WTC11 (cell line): ENCODE measurements around the gene B3GALT5. TPM values are rescaled to one million over a fixed set of nuclear protein-coding genes. Genes with fewer than 3 reads are reported as not detected.

Source experiments
- ATAC-seq: fragments of 200-7000 bp; cut with Tn5 transposase; 2 replicates; pipeline ENCODE4 v1.10.0; 2021; ENCODE audit warnings: mild to moderate bottlenecking, moderate library complexity
- CTCF ChIA-PET: fragments of 300-600 bp; sonication (Branson Sonifier 250); formaldehyde crosslinking; loops from one replicate; lab custom pipeline; 2021; ENCODE audit warnings: antibody characterized with exemption; lab: Charles Lee
- POLR2A ChIA-PET: fragments of 350-600 bp; sonication (Branson Sonifier 250); formaldehyde crosslinking; loops from one replicate; lab custom pipeline; 2021; ENCODE audit warnings: antibody characterized with exemption; lab: Charles Lee
- DNase-seq: peaks from one replicate; pipeline ENCODE4 v3.0.0; 2021; ENCODE audit warnings: low spot score
- H3K27ac Mint-ChIP-seq: 2 replicates; pipeline ENCODE4 v1.8.0; 2021; ENCODE audit warnings: mixed read lengths
- H3K27me3 Mint-ChIP-seq: 2 replicates; pipeline ENCODE4 v1.8.0; 2021; ENCODE audit warnings: low read depth, mild to moderate bottlenecking, moderate library complexity, mixed read lengths
- H3K36me3 Mint-ChIP-seq: 2 replicates; pipeline ENCODE4 v1.8.0; 2021; ENCODE audit warnings: mixed read lengths
- H3K4me1 Mint-ChIP-seq: 2 replicates; pipeline ENCODE4 v1.8.0; 2022; ENCODE audit warnings: mixed read lengths
- H3K4me3 Mint-ChIP-seq: 2 replicates; pipeline ENCODE4 v1.8.0; 2021; ENCODE audit warnings: mild to moderate bottlenecking, moderate library complexity, mixed read lengths
- H3K9me3 Mint-ChIP-seq: 2 replicates; pipeline ENCODE4 v1.8.0; 2021; ENCODE audit warnings: mixed read lengths
- ATF3 ChIP-seq: sonication (generic); formaldehyde crosslinking; conservative IDR thresholded peaks from 2 replicates; pipeline ENCODE4 v1.8.1; 2022; ENCODE audit warnings: mild to moderate bottlenecking, missing genetic modification reagents
- CBFB ChIP-seq: sonication (generic); formaldehyde crosslinking; IDR thresholded peaks from 2 replicates; pipeline ENCODE4 v1.8.1; 2022; ENCODE audit warnings: mild to moderate bottlenecking, low read depth, missing genetic modification reagents
- FOXJ3 ChIP-seq: sonication (generic); formaldehyde crosslinking; IDR thresholded peaks from 2 replicates; pipeline ENCODE4 v1.9.0; 2021; ENCODE audit warnings: missing genetic modification reagents, mild to moderate bottlenecking, borderline replicate concordance
- GTF2I ChIP-seq: fragments of 250-450 bp; sonication (Bioruptor Pico); conservative IDR thresholded peaks from 2 replicates; pipeline ENCODE4 v1.4.0; 2021; ENCODE audit warnings: mild to moderate bottlenecking
- IRF2 ChIP-seq: sonication (generic); formaldehyde crosslinking; IDR thresholded peaks from 2 replicates; pipeline ENCODE4 v1.8.0; 2022; ENCODE audit warnings: low read depth, missing genetic modification reagents, borderline replicate concordance
- MXD4 ChIP-seq: fragments of 250-450 bp; sonication (Bioruptor Pico); IDR thresholded peaks from 2 replicates; pipeline ENCODE4 v1.8.0; 2021; ENCODE audit warnings: mild to moderate bottlenecking, moderate library complexity, borderline replicate concordance
- MYBL2 ChIP-seq: sonication (generic); formaldehyde crosslinking; IDR thresholded peaks from 2 replicates; pipeline ENCODE4 v1.8.1; 2023; ENCODE audit warnings: mild to moderate bottlenecking, moderate library complexity, missing genetic modification reagents
- NFYB ChIP-seq: sonication (generic); formaldehyde crosslinking; conservative IDR thresholded peaks from 2 replicates; pipeline ENCODE4 v1.8.0; 2022; ENCODE audit warnings: low read depth, missing genetic modification reagents
- PRDM15 ChIP-seq: sonication (generic); formaldehyde crosslinking; IDR thresholded peaks from 2 replicates; pipeline ENCODE4 v1.8.0; 2022; ENCODE audit warnings: missing genetic modification reagents
- RORB ChIP-seq: fragments of 250-450 bp; sonication (Bioruptor Pico); IDR thresholded peaks from 2 replicates; pipeline ENCODE4 v1.9.0; 2021; ENCODE audit warnings: mild to moderate bottlenecking
- ZNF416 ChIP-seq: fragments of 250-450 bp; sonication (Bioruptor Pico); IDR thresholded peaks from 2 replicates; pipeline ENCODE4 v1.9.0; 2021; ENCODE audit warnings: mild to moderate bottlenecking, inconsistent platforms
- ZNF671 ChIP-seq: fragments of 250-450 bp; sonication (Bioruptor Pico); IDR thresholded peaks from 2 replicates; pipeline ENCODE4 v1.8.0; 2021; ENCODE audit warnings: mild to moderate bottlenecking
- total RNA-seq: library from RNA; stranded (reverse); gene quantifications from 3 replicates; pipeline ENCODE4 v1.2.3, GENCODE V29; 2021
- TF ChIP-seq, protein P1 (sequence below): sonication (generic); formaldehyde crosslinking; IDR thresholded peaks from 2 replicates; pipeline ENCODE4 v1.8.1; 2023; ENCODE audit warnings: mild to moderate bottlenecking, moderate library complexity, missing genetic modification reagents
- TF ChIP-seq, protein P2 (sequence below): sonication (generic); formaldehyde crosslinking; IDR thresholded peaks from 2 replicates; pipeline ENCODE4 v1.8.1; 2022; ENCODE audit warnings: mild to moderate bottlenecking, missing genetic modification reagents, moderate library complexity, borderline replicate concordance
- TF ChIP-seq, protein P3 (sequence below): fragments of 250-450 bp; sonication (Bioruptor Pico); IDR thresholded peaks from 2 replicates; pipeline ENCODE4 v1.9.0; 2021; ENCODE audit warnings: mild to moderate bottlenecking, borderline replicate concordance

B3GALT5 gene
- total RNA-seq, 1 experiment from 2014 or later, result 25.8 TPM

DNA sequence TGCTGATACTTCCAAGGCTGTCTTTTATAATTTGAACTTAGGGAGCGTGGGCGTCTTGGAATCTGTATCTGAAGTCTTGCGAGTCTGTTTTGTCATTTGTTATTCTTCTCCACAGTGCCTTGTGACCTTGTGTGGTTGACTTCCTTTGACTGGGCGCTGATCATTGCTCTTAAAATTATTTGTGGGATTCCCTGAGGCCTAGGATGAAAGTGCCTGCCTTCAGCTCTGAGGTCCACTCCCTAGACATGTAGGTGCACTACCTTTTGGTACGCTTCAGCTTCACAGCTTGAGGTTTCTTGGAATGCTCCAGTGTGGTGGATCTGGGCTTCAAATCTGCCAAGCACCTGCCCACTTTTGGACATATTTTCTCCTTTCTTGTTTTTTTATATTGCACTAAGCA is 82.0 kb downstream of the B3GALT5 start:
- CTCF ChIA-PET, result no interaction called here
- peaks cover 6% of the 10 kb centered on the region for H3K36me3 Mint-ChIP-seq

More for the DNA sequence above, 82.0 kb downstream of the B3GALT5 start:
- peaks cover 36% of the 10 kb centered on the region for H3K4me1 Mint-ChIP-seq
- H3K27me3 Mint-ChIP-seq, result no peaks in the 10 kb centered on the region; the same call in 1 of the 2 replicates
- no peak overlapping the region for H3K27ac Mint-ChIP-seq
- H3K9me3 Mint-ChIP-seq, result peaks cover 3% of the 10 kb centered on the region
- TF ChIP-seq, protein P1, sequence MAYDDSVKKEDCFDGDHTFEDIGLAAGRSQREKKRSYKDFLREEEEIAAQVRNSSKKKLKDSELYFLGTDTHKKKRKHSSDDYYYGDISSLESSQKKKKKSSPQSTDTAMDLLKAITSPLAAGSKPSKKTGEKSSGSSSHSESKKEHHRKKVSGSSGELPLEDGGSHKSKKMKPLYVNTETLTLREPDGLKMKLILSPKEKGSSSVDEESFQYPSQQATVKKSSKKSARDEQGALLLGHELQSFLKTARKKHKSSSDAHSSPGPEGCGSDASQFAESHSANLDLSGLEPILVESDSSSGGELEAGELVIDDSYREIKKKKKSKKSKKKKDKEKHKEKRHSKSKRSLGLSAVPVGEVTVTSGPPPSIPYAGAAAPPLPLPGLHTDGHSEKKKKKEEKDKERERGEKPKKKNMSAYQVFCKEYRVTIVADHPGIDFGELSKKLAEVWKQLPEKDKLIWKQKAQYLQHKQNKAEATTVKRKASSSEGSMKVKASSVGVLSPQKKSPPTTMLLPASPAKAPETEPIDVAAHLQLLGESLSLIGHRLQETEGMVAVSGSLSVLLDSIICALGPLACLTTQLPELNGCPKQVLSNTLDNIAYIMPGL (CRISPR knock-in tag), result no peak
- TF ChIP-seq ZNF416 (no peak), MXD4 (no peak), IRF2 (no peak), FOXJ3 (CRISPR knock-in tag) (no peak), NFYB (CRISPR knock-in tag) (no peak), MYBL2 (CRISPR knock-in tag) (no peak), CBFB (CRISPR knock-in tag) (no peak), GTF2I (CRISPR knock-in tag) (no peak), PRDM15 (CRISPR knock-in tag) (no peak), ZNF671 (CRISPR knock-in tag) (no peak), RORB (CRISPR knock-in tag) (no peak), ATF3 (no peak)
- TF ChIP-seq, protein P2, sequence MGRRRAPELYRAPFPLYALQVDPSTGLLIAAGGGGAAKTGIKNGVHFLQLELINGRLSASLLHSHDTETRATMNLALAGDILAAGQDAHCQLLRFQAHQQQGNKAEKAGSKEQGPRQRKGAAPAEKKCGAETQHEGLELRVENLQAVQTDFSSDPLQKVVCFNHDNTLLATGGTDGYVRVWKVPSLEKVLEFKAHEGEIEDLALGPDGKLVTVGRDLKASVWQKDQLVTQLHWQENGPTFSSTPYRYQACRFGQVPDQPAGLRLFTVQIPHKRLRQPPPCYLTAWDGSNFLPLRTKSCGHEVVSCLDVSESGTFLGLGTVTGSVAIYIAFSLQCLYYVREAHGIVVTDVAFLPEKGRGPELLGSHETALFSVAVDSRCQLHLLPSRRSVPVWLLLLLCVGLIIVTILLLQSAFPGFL (CRISPR knock-in tag), result no peak
- TF ChIP-seq, protein P3, sequence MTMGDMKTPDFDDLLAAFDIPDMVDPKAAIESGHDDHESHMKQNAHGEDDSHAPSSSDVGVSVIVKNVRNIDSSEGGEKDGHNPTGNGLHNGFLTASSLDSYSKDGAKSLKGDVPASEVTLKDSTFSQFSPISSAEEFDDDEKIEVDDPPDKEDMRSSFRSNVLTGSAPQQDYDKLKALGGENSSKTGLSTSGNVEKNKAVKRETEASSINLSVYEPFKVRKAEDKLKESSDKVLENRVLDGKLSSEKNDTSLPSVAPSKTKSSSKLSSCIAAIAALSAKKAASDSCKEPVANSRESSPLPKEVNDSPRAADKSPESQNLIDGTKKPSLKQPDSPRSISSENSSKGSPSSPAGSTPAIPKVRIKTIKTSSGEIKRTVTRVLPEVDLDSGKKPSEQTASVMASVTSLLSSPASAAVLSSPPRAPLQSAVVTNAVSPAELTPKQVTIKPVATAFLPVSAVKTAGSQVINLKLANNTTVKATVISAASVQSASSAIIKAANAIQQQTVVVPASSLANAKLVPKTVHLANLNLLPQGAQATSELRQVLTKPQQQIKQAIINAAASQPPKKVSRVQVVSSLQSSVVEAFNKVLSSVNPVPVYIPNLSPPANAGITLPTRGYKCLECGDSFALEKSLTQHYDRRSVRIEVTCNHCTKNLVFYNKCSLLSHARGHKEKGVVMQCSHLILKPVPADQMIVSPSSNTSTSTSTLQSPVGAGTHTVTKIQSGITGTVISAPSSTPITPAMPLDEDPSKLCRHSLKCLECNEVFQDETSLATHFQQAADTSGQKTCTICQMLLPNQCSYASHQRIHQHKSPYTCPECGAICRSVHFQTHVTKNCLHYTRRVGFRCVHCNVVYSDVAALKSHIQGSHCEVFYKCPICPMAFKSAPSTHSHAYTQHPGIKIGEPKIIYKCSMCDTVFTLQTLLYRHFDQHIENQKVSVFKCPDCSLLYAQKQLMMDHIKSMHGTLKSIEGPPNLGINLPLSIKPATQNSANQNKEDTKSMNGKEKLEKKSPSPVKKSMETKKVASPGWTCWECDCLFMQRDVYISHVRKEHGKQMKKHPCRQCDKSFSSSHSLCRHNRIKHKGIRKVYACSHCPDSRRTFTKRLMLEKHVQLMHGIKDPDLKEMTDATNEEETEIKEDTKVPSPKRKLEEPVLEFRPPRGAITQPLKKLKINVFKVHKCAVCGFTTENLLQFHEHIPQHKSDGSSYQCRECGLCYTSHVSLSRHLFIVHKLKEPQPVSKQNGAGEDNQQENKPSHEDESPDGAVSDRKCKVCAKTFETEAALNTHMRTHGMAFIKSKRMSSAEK (CRISPR knock-in tag), result no peak
- ATAC-seq (no peak), DNase-seq (no peak)
- POLR2A ChIA-PET, result no interaction called here
- no peak overlapping the region for H3K4me3 Mint-ChIP-seq
